ENCODE measurements around the gene KCTD20.

Gene KCTD20

DNA sequence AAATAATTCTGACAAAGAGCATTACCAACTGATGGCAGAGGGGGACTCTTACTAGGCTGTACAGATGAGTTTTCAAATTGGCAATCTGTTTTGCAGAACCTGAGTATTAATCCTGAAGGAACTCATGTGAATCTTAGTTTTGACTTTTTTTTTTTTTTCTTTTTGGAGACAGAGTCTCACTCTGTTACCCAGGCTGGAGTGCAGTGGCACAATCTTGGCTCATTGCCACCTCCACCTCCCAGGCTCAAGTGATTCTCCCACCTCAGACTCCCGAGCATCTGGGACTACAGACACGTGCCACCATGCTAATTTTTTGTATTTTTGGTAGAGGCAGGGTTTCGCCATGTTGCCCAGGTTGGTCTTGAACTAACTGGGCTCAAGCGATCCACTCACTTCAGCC is 49.3 kb downstream of the KCTD20 start:
- DNase-seq (ENCODE audit: extremely low read depth in 1 of 2, low read depth in 1 of 2) = no peak

DNA sequence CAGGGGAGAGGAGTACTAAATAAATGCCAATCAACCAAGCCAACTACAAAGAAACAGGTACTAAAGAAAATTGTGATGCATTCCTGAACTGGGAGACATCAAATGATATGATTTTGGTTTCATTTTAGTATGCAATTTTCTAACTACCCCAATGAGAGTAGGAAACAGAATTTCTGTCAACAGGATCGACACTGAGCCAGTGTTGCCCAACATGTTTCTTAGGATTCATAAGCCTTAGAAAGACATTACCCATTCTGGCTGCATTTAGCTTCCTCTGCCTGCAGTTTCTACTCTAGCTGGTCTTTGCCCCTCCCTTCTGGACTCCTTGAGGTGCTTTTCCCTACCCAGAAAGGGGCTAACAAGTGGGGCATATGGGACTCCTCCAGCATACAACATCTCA is 49.8 kb downstream of the KCTD20 start:
- no peak for DNase-seq (ENCODE audit: extremely low read depth in 1 of 2, low read depth in 1 of 2)

DNA sequence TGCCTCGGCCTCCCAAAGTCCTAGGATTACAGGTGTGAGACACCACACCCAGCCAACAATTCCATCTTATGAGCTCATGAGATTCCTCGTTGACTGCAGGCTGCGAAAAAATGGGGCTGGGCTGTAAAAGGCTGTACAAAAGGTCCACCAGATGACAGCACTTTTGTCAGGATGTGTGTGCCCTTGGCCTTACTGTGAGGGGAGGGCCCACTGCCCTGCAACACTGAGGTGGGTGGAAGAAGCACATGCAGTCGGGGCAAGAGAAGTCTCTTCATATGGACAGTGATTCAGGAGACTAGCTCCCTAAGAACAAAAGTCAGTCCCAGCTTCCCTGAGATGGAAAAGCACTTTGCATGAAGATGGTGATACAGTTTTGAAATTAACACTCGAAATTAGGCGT is 50.5 kb downstream of the KCTD20 start:
- no peak for DNase-seq (ENCODE audit: extremely low read depth in 1 of 2, low read depth in 1 of 2)

DNA sequence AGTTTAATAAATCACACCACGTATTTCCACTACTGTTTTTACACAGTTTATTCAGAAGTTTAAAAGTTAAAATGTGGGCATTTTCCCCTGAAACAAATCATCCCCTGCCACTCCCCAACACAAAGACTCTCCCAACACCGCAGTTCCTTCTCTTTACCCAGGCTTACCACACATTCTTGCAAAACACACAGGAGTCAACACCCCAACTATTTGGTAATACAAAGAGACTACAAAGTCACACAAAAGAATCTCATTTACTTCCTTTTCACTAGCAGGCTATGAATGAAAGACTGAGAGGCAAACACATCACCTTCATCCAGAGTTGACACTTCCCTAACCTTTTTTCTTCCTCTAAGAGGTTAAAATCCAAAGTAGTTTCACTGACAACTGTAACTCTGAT is 51.1 kb downstream of the KCTD20 start:
- no peak for DNase-seq (ENCODE audit: extremely low read depth in 1 of 2, low read depth in 1 of 2)

DNA sequence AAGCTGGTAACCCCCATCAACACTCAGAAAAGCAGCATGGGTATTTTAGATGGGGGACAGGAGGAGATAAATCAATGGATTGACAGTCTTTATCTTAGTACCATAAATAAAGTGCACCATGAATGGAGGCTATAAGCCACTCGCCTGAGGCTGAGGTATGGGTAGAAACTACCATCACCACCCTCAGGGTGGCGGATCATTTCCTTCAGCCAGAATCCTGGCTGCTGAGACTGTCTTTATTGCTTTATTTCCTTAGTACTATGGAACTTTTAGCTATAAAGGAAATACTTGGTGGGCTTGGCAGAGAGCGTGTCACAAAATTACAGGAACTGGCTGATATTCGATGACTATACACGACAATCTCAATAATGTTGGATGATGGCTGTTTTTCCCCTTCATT is 52.3 kb downstream of the KCTD20 start:
- no peak for DNase-seq (ENCODE audit: extremely low read depth in 1 of 2, low read depth in 1 of 2)

DNA sequence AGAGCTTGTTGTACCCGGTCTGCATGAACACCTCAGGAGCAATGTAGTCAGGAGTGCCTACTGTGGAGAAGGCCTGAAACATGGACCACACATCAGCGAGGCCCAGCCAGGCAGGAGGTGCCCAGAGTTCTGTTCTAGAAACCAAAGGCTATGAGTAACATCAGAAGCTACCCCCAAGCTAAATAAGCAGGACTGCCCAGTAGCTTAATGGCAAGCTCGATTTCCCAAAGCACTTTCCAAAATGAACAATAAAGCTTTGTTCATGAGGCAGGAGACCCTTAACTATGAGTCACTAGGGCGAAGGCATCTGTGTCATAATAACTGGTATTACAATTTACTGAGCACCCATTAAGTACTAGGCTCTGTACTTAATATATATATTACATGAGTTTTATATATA is 57.1 kb downstream of the KCTD20 start:
- DNase-seq (ENCODE audit: extremely low read depth in 1 of 2, low read depth in 1 of 2) = no peak

DNA sequence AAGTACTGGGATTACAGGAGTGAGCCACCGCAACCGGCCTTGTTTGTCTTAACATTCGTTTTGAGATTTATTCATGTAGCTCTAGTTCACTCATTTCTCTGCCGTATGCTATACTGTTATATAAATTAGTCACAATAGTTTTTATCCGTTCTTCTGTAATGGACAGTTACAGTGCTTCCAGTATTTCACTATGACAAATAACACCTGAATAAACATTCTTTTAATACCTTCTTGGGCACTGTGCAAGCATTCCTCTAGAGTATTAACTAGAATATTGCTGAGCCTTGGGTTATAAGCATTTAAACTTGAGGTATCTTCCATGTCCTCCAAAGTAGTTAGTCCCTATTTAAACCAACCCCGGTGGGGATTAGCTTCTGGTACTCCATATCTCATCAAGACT is 58.9 kb downstream of the KCTD20 start:
- no peak for DNase-seq (ENCODE audit: extremely low read depth in 1 of 2, low read depth in 1 of 2)

DNA sequence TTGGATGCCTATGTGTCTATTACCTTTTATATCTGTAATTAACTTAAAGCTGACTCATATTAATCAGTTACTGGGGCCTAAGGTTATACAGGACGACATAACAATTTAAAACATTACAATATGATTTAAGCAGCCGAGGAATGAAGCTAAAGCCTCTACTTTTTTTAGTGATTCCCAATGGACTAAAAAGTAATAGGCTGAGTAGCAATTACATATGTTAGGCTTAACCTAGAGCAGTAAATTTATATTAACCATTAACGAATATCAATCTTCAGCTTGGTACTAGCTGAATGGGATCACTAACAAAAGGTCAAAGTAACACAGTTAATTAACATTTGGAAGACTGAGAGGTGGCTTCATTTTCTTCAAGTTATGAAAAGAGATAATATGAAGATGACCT is 61.4 kb downstream of the KCTD20 start:
- DNase-seq (ENCODE audit: extremely low read depth in 1 of 2, low read depth in 1 of 2) = no peak

DNA sequence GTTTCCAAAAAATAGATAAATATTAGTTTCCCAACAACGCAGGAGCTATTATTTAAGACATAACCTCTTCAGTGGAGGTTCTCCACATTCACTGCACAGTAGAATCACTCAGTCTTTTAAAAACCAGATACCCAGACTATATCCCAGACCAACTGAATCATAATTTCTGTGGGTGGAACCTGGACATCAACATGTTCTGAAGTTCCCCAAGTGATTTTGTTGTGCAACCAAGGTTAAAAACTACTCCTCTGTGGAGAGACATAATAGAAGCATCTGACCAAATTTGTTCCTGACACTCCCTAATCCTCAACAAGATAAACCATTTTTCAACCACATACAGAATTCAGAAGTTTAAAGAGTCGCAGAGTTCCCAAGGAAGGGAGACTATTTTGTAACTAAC is 62.2 kb downstream of the KCTD20 start:
- no peak for DNase-seq (ENCODE audit: extremely low read depth in 1 of 2, low read depth in 1 of 2)

DNA sequence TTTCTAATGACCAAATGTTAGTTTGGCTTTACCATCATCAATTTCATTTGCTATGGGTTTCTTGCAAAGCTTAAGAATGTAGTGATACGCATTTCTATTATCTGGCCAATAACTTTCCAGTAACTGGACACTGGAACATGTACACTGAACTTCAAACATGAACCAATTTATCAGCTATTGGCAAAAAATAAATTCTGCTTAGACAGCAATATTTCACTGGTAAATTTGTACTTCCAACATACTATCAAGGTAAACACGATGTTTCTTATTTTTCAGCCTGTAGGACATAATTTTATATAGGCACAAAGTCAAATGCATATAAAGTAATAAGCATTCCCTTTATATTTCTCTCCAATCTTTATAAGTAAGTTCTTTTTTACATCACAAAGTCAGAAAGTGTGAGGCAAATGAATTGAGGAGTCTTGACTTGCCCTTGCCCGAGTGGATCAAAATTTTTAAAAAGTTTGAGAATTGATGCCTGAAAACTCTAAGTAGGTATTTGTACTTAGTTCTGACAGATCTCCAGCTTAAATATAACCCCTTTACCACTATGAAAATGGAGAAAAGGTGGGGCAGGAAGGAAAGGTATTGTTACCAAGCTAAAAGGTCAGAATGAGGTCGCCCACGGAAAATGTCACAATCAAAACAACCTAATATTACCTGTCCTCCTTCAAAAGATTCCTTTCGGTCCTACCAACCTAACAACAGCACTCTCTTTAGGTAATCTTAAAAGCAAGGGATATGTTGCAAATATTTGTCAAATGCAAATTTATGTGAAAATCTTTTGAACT is 63.1 kb downstream of the KCTD20 start:
- no peak for DNase-seq (ENCODE audit: extremely low read depth in 1 of 2, low read depth in 1 of 2)

DNA sequence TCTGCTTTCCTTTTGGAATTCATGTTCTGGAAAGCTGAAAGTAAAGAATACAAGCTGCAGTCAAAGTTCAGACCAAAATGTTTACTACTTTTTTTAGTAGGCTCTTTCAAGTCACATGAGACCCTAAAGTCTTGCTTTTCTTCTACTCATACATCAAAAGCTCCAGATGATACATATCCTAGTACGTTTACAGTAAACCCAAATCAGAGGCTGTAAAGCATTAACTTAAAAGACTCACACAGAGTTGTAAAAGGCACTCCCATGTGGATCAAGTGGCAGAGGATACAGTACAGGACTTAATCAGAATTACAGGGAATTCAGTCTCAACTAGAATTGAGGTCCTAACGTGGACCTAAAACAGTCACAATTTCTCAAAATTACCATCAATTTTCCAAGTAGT is 63.8 kb downstream of the KCTD20 start:
- DNase-seq (ENCODE audit: extremely low read depth in 1 of 2, low read depth in 1 of 2) = no peak

DNA sequence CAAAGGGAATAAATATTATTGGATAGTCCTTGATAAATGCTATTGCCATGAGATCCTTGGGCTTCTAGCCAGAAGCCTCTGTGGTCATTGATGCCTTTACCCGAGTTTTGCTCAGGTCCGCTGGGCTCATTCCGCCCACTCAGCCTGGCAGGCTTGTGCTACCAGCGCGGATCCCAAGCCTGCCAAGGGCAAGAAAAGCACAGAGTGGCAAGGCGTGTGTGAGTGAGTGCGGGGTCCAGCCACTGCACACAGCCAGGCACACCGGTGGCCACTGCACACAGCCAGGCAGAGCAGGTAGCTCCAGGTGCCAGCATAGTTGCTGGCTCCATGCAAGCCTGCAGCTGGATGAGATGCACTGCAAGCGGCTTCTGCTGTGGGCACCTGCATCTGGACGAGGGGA is 65.7 kb downstream of the KCTD20 start:
- DNase-seq (ENCODE audit: extremely low read depth in 1 of 2, low read depth in 1 of 2) = no peak

DNA sequence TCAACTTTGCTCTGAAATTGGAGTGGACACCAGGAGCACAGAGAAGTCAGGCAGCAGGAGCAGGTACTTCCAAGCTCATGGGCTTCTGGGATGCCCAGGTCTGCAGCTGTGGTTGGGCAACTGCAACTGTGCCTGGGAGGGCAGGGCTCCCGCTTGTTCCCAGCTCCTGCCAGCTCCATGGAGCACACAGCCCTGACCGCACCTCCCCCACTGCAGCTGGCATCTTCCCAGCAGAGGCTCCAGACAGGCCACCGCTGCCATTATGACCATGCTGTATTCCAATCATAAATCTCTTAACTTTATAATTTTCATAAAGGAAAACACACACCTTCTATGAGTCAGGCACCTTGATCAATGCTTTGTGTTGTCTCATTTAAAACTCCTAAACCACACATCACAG is 67.6 kb downstream of the KCTD20 start:
- no peak for DNase-seq (ENCODE audit: extremely low read depth in 1 of 2, low read depth in 1 of 2)

DNA sequence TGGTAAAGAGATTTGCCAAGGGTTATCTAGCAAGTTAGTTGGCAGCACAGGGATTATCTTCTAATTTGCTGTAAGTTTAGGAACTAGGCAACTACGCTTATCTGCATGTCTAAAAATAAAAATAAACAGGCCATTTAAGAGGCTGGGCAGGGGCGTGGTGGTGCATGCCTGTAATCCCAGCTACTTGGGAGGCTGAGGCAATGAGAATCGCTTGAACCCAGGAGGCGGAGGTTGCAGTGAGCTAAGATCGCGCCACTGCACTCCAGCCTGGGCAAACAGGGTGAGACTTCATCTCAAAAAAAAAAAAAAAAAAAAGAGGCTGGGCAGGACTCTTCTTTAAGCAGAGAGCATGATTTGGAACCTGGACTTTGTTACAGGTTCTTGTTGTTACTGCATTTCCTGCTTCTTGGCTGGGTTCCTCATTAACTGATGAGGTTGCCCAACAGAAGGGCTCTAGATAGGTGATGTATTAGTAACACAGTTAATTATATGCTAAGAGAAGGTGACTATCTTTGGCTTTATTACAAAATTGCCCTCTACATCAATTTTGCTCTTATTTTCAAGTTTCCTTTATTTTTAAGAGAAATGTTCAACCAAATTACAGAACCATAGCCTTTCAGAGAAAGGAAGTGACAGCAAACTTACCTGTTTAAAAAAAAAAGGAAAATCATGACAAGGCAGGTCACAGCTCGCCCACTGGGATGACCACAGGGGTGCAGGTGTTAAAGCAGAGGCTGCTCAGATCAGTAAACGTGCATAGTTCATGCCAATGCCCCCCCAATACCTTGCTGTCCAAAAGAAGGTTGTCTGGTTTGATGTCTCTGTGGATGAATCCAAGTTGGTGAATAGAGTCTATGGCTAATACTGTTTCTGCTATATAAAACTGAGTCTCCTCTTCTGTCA is 72.0 kb downstream of the KCTD20 start:
- DNase-seq (ENCODE audit: extremely low read depth in 1 of 2, low read depth in 1 of 2) = no peak

DNA sequence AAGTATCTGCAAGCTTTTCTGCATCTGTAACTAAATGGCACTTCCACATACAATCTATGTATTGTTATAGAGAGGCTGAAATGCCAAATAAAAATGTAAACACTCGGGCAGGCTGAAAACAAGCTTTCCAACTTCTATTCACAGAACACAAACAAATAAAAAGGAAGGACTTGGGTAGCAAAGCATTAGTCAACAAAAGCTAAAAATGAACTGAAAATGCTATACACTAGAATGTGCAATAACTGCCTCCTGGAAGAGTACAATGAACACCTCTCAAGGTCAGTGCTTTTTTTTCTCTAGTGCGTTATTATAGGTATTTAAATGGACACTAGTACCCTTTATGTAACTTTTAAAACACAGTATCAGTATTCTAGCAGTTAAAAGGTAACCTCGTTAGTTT is 73.0 kb downstream of the KCTD20 start:
- DNase-seq (ENCODE audit: extremely low read depth in 1 of 2, low read depth in 1 of 2) = no peak

DNA sequence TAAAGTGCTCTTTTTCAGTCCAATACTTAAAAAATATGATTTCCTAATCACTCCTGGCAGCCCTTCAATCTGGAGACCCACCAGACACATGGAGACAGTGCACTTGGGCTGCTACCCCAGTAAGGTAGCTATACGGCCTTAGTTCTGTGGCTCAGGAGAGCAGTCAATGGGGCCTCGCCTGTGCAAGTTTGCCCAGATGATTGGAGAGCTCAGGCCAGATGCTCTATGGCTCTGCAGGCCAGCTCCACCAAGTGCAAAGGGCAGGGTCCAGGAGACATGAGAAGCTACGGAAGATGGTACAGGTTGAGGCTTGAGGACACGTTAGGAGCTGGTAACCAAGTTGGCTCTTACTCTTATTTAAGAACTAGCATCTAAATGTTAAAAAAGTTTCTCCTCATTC is 73.8 kb downstream of the KCTD20 start:
- DNase-seq (ENCODE audit: extremely low read depth in 1 of 2, low read depth in 1 of 2) = no peak

DNA sequence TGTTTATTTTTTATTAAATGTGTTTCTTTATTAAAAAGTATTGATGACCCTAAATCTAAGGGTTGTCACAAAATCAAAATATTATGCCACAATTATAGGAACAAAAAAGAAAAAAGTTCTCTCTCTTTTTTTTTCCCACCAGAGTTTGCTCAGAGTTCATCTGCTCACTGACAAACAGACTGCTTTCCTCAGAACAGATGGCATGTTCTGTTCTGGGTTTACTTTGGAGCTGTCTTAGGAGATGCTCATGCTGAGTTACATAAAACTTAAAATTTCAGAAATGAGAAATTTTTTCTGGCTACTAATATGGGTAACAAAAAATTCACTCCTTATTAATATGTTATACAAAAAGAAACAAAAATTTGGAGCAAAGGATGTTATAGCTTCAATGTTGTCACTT is 74.2 kb downstream of the KCTD20 start:
- no peak for DNase-seq (ENCODE audit: extremely low read depth in 1 of 2, low read depth in 1 of 2)

DNA sequence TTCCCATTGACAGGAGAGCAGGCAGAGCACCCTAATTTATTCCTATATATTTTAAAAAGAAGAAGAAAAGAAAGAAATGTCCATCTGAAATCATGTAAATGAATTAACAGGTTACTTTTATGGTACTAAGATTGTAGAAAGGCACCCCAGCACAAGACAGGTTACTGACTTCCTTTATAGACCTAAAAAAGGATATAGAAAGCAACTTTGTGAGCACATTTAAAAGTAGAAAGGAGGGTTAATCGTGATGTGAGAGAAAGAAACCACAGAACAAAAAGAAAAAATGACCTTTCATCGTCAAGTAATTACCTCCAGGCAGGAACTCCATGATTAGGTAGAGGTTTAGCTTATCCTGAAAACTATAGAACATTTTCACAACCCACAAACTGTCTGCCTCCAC is 74.6 kb downstream of the KCTD20 start:
- no peak for DNase-seq (ENCODE audit: extremely low read depth in 1 of 2, low read depth in 1 of 2)

DNA sequence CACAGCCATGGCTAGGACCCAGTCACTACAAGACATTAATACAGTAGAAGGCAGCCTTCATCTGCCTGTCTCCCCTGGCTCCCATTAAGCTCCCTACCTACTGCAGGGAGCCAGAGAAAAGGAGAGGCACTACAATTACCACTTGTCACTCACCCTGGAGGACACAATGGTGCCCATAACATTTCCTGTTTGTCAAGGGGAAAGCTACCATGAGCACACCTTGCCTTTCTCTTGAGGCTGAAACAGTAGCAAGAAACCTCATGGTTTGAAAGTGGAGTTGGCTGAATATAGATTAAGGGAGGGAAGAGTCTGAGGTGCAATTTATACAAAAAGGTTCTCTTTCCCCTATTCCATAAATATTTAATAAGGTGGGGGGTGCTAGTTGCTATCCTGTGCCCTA is 76.6 kb downstream of the KCTD20 start:
- no peak for DNase-seq (ENCODE audit: extremely low read depth in 1 of 2, low read depth in 1 of 2)

DNA sequence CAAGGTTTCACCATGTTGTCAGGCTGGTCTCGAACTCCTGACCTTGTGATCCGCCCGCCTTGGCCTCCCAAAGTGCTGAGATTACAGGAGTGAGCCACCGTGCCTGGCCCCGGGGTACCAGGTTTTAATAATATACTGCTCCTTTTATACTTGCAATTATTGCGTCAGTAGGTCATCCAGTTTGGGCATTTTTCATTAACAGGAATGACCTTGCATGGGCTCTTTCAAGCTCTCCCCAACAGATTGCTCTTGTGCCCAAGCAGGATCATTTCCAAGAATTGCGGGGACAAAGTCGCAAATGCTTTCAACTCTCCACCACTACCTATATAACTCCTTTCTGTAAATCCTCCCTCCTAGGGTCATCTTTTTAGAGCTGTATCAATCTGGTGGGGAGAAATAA is 80.7 kb downstream of the KCTD20 start:
- no peak for DNase-seq (ENCODE audit: extremely low read depth in 1 of 2, low read depth in 1 of 2)

DNA sequence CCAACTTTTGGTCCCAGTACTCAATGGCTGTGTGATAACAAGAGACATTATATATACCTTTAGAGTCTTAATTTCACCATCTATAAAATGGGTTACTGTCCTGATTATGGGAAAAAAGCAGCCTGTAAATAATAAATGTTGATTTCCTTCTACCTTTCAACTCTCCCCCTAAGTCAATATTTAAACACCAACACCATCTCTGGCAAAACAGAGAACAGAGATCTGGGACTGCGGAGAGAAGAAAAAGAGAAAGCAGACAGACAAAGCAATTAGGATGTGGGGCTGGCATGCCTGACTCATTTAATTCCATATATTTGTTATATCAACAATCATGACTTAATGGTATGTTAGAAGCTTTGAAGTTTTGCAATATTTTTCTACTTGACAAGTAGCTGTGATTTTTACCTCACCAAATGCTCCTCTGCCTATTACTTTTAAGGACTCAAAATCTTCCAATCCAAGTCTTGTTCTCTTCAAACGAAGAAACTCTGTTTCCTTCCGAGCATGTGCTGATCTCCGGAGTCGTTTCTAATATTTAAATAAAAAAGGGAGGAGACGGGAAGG is 81.2 kb downstream of the KCTD20 start:
- no peak for DNase-seq (ENCODE audit: extremely low read depth in 1 of 2, low read depth in 1 of 2)

DNA sequence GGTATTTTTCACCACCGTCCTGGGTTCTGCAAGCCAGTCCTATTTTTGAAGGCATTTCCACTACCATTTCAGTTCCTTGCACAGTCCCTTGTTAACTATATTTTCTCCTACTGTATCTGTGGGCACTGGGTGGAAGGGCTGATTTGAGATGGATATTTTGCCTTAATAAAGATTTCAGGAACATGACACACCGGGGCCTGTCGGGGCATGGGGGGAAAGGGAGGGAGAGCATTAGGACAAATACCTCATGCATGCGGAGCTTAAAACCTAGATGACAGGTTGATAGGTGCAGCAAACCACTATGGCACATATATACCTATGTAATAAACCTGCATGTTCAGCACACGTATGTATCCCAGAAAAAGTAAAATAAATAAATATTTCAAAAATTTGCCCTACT is 82.1 kb downstream of the KCTD20 start:
- DNase-seq (ENCODE audit: extremely low read depth in 1 of 2, low read depth in 1 of 2) = no peak

Measured in stimulated activated CD8-positive, alpha-beta memory T cell treated with anti-CD3 and anti-CD28 coated beads, Interleukin-7, amount 100 ng/mL, for 48 hours (primary cell).